Stimulated activated CD4-positive, alpha-beta T cell treated with anti-CD3 and anti-CD28 coated beads, Interleukin-1b, Interleukin-23, amount 100 ng/mL, for 4 hours (primary cell): ENCODE data around the gene OPCML.

ENCODE experiments used
- DNase-seq, 2 donors: peaks; one replicate each; pipeline ENCODE4 v3.0.0-alpha.2; 2020; ENCODE audit warnings: low read depth in 2 of 2

Gene OPCML

DNA sequence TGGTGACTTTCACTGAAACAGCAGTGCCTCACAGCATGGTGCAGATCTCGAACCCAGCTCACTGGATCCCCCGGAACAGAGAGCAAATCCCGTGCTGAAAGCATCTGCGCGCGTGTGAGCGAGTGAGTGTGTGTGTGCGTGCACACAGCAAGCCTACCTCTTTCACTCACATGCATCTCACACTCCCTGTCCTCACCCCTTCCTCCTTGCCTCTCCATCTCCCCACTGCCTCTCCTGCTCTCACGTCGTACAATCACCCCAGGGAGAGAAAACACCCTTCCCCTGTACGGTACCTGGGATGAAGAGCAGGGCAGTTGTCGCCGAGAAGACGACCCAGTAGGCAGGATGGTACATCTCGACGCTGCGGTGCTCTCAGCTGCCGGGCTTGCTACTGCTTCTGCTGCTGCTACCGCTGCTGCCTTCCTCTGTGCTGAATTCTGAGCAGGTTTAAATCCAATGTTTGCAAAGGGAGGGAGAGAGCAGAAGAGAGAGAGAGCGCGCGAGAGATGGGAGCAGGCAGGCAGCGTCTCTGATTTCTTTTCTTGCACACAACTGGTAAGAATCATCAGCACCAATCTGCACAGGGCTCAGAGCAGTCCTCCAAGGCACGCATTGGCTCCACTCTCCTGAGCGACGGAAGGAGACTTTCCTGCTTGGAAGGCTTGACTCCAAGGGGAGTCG, at the start of gene OPCML:
OPCML (minus strand) TSS at position 531 of the 681 bp plus-strand sequence.
- no peak for DNase-seq

DNA sequence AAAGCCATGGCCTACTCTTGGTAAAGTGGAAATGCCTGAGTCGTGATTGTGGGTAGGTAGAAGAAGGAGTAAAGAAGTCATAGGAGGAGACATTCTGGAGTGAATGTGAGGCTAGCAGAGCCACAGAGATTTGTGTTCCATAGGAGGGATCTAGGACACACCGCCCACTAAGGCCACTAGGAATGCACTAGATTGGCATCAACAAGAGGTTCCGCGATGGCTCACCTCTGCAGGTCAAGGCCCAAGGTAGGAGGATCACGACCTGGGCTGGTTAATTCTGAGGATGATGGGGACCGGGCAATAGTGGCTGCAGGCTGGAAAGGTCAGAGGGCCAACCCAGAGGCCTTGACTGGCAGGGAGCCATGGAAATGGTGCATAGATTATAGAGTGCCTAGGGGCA, 48.8 kb upstream of the OPCML start:
- no peak for DNase-seq

DNA sequence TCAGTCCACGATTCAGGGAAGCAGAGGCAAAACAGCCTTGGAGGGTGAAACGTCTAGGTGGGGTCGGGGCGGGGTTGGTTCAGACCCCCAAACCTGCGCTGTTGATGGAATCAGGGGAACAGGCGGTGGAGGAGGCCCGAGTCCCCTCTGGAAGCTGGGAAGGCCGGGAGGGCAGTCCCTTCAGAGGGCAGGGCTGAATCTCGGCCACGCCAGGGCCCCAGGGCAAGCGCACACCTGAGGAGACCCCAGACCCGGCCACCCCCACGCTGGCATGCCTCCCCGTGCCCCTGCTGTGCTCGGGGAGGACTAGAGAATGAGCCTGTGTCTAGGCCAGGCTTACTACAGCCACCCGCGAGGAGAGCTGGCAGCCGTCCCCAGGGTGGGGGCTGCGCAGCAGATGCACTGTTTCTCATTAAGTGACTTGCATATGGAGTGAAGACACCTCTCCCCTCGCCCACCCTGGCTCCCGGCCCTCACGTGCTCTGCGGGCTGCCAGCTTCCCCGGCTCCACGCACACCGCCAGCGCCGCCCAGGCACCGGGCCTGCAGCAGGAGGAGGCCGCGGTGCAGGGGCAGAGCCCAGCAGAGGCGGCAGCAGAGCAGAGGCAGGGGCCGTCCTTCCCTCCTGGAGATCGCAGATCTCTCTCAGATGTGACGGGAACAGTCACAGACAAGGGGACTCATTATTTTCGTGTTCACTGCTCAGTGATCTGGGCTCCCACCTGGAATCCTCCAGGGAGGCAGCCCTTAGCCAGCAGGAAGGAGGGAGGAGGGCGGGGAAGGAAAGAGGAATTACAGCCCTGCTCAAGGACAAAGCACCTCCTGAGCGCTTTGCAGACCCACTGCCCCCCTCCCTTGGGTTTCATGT, 47.1 kb upstream of the OPCML start:
- DNase-seq = no peak

DNA sequence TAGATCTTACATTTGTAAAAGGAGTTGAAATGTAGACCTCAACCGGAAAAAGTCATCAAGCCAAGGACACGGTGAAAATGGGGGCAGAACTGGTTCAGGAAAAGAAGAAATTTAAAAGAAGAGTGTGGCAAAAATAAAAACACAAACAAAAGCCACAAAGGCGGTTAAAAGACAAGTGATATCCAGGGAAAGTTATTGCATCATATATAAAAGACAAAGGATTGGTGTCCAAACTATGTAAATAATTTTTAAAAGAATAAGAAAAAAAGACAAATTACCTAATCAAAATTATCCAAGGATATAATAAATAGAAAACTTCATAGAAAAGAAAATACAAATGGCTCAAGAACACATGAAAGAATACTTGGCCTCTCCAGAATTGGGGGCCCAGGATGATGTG, 45.1 kb upstream of the OPCML start:
- no peak for DNase-seq

DNA sequence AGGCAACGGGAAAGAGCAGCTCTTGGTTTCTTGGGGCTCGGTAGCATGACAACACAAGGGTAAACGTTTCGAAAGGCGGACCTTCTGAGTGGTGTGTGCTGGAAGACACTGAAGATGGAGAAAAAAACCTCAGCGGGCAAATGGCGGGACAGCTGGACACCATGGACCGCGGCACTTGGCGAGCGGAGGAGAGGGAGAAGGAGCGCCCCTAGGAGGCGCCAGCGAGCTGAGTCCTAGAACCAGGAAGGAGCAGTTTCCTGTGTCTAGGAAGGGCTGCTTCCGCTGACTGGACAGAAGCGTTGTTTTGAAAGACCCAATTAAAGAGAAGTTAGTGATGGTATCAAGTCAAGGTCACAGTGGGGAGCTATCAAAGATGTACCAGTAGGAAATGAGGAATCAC, 44.0 kb upstream of the OPCML start:
- no peak for DNase-seq

DNA sequence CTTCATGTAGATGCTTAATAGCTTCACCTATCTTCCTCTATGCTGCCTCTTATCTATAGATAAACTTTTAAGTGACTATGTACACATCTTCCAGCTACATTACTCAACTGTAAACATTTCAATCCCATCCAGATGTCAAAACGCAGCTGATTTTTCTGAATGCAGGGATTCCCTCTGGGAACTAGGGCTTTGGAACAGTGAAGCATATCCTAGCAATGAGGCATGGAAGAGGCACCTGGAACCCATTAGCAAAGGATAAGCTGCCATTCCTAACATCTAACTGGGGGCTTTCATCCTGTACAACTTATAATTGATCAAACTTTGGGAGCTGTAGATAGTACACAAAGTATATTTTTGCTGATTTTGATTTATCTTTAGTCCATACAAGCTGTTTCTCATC, 40.8 kb upstream of the OPCML start:
- no peak for DNase-seq

DNA sequence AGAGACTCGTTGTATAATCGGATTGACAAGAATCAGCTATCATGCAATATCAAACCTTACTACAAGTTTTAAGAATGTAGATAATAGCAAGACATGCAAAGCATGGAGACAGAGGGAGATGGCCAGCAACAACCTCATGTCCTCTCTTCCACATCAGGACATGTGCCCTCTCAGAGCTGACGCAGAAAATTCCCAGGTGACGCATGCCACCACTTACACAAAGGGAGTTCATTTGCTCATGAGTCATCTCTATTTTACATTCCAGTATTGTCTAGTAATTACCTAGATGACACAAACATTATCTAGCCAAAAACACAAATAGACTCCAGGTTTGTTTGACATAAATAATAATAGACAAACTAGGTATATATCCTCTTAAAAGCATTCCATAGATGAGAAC, 38.1 kb upstream of the OPCML start:
- no peak for DNase-seq

DNA sequence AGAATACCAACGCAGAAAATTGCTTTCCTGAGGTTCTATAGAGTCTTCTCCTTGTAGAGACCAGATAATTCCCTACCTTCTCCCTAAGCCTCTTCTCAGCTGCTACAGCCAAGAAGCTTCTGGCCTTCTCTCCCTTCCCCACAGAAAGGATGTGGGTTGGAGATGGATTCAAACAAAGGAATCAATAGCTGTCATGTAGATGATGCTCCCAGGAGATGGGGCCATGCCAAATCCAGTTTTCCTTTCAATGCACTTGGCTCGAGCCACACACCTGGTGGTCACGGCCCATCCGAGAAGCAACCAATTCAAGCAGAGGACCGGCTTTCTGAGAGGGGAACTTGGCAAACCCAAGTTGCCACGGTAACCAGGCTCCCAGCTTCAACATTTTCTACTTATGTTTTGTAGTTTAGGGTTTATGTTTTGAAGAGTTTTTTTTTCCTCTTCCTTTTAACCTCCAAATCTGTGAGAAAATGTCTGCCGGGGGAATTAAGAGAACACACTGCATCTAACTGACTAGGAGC, 31.3 kb upstream of the OPCML start:
- DNase-seq = no peak

DNA sequence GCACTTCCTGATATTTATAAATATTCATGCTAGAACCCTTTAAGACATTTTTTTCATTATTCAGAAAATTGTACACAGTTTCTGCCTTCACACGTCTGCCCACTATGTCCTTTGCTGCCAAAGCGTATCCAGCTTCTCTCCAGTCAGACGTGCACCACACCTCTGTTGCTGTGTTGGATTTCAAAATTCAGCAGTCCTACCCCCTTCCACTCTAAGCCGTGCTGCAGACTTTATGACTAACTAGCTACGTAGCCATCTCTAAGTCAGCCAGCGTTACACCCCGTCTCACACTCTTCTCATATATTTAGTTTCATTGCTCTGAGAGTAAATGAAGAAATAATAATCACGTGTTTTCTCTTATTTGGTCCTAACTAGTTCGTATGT, 28.2 kb upstream of the OPCML start:
- DNase-seq = no peak

DNA sequence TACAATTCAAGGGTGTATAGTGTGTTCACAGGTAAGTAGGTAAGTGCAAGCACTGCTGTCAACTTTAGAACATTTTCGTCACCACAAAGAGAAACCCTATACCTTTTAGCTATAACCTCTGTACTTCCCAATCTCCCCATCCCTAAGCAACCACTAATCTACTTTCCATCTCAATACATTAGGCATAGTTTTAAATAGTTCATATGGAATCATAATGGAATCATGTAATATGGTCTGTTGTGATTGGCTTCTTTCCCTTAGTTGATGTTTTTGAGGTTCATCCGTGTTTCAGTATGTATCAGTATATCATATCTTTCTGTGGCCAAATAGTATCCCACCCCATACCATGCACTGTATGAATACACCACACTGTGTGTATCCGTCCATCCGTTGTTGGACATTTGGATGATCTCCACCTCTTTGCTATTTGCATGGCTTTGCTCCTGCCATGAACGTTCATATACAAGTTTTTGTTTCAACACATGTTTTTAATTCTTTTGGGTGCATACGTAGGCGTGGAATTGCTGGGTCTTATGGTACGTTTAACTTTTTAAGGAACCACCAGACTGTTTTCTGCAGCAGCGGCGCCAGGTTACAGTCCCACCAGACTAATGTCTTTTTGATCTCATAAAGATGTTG, 27.7 kb upstream of the OPCML start:
- no peak for DNase-seq

DNA sequence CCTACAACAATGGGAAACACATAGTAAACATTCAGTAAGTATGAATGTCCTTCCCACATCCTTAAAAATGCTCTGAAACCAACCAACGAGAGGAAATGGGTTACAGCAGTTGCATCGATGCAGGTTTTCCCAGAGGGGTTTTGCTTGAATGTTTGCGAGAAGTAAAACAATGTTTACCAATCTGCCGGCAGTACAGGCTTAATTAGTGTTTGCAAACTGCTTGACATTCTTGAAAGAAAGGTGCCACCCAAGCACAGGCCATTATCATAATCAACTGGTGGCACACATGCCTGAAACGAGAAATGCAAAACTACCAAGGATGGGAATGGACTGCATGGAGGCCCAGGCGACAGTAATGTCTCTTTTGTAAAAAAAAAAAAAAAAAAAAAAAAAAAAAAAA, 27.1 kb upstream of the OPCML start:
- no peak for DNase-seq

DNA sequence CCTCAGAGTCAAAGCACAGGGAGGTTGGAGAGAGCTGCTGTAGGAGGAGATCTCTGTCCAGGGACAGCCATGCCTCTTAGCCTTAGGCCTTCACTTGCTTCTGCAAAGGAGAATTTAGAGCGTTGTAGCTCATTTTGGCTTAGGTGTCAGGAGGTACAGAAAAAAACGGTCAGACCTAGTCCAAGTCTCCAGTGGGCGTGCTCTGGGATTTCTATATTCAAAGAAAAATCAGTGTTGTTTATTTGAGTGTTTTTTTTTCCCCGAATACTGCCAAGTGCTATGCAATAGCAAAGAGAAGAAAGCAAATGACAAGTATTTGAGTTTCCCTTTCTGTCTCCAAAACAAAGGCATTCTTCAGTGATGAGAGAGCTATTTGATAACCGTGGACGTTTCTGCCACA, 22.7 kb upstream of the OPCML start:
- DNase-seq = no peak

DNA sequence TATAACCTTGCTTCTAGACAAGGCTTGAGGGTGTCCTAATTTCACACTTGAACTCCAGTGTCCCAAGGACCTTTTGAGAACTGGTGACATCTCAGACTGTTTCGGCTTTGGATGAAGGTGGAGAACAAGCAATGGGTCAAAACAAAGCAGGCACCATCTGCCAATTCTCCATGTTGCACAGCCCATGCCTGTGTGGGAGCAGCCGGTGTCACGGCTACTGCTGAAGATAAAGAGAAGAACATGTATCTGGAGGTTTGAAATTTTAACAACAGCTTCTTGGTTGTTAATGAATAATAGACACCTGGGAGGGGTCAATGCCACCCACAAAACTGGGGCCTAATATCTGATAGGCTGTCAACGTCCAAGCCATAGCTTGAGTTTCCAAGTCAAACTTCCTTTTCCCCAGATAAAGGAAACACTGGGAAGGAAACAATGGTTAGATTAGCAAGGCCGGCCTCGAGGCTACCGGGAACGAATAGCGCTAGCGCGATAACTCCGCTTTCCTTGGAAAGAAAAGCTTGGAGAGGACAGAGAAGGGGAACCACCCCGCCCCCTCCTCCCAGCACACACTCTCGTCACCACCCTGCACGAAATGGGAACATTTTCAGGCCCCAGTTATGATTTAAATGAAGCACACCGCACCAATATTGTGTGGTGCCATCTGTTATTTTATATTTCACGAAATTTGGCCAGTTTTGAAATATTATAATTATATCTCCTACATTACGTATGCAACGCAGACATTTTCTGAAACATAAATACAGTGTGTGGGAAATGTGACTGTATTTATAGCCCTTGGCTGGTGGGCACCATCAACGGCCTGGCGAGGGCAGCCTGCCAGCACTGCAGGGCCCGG, 21.8 kb upstream of the OPCML start:
- DNase-seq = no peak

DNA sequence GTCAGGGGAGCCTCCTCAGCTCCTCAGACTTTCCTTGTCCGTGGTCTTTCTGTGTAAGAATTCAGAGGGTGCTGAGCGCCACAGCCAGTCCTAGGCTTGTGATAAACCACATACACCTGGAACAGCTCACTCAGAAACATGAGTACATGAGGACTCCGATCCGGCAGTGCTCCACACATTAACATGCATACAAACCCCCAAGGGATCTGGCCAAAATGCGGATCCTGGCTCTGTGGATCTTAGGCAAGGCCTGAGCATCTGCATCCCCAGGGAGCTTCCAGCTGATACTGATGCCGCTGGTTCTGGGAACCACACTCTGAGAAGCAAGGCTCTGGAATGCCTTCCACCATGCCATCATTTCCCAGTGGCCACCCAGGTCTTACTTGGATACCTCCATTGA, 20.6 kb upstream of the OPCML start:
- no peak for DNase-seq

DNA sequence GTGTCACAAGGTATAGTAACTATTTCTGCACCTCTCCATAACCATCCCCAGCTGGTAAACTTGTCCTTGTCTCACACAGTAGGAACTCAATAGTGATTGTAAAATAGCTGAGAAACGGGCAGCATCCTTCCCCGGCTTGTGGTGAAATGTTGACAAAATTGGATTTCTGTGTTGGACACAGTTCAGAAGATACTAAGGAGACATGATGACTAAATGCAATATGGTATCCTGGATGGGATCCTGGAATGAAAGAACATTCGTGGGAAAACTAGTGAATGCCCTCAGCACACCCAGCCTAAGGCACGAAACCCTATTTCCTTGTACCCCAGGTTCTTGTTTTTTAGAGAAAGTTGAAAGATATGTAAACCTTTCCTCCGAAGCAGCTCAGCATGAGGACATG, 18.8 kb upstream of the OPCML start:
- no peak for DNase-seq

DNA sequence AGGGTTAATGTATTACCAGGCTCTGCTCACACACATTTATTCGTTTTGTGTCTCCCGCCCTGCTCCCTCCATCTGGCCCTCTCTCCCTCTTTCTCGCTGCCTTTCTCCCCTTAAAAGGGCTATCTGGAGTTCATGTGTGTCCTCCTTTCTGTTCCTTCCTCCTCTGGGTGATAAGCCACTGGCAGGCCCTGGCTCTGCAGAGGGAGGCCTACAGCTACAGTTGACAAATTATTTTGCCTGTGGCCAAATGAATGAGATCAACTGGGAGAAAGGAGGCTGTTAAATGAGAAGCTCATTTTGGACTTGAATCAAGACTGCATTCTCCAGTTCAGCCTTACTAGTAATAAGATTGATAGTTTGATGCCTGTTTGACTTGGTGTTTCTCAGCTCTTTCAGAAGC, 17.5 kb upstream of the OPCML start:
- DNase-seq = no peak

DNA sequence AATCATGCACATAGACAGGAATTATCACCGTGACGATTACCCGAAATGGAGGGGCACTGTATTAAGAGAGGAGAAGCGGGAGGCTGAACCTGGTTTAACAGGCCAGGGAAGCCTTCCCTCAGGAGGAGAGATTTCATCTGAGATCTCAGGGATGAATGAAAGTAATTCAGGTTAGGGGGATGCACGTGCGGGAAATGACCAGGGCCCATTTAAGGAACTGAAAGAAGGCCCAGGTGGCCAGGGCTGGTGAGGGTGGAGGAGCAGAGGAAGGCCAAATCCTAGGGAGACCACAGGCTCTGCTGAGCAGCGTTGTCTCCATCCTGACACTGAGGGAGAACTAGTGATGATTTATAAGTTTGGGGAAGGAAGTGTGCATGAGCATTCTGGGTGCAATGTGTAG, 16.3 kb upstream of the OPCML start:
- DNase-seq = no peak

DNA sequence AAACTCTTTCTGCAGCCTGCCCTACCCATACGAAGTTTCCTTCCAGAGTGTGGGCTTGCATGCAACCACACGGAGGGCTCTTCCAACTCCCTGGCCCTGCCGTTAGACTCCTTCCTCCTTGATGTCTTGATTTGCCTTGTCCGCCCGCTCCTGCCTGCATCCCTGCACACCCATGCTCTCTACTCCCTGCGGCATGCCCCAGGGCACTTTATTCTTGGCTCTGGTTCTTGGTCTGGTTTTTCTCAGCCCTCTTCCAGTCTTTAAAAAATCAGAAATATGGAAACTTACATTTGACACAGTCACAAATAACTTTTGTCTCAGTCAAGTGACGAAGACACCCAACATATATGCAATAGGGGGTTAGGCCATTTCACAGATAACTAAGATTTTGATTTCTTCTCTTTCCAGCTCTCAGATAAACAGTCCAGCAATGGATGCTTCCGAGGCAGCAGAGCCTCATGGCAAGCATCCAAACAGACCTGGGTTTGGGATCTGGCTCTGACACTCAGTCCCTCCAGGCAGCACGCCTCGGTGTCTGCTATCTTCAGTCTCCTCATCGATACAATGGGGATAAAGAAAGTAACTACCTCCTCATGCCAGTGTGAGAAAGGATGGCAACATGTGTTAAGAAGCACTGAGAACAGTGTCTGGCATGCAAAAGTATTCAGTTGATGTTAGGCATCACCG, 15.7 kb upstream of the OPCML start:
- DNase-seq = no peak

DNA sequence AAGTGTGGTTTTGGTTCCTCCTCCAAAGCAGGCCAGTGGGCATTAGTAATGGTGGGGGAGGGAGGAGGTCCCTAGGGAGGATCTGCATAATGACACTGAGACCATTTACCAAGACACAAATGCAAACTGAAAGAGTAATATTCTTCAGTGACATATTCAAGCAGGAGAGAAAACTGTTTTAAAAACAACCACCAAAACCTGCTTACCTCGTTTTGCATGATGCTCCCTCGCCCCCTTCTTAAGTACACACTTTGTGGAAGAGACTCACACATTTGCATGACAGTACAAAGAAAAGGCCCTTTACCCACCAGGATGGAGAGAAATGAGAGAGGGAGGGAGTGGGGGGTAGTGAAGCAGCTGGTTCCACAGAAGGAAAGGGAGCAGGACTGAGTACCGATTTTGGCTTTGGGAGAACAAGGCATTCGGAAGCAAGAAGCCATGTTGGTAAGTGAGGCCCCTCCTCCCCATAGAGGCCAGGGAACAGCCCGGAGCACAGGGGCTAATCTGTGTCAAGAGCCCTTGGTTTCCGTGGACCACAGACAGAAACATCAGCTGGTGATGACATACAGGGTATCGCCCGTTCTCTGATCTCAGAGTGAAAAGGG, 13.0 kb upstream of the OPCML start:
- no peak for DNase-seq

DNA sequence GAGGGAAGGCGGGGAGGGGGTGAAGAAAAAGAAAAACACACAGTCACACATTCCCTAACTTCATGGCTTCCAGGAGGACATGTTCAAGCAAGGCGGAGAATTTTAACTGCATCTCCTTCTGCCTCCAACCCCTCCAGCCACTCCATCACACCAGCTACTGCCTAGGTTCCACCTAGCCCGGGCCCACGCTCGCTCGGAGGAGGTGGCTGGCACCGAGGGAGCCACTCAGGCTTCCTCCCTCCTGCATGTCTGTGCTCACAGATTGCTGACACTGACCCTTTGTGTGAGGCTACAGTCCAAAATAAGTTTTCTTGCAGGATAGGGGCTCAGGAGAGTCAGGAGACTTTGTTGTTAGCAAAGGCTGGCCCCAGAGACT, 9.4 kb upstream of the OPCML start:
- no peak for DNase-seq
